Activated CD4-positive, alpha-beta T cell treated with anti-CD3 and anti-CD28 coated beads for 36 hours (primary cell): ENCODE results near the gene SLMAP. TPM values are rescaled to one million over a fixed set of nuclear protein-coding genes. Genes with fewer than 3 reads are reported as not detected.

Experiments used
- ATAC-seq: fragments of 200-7000 bp; cut with Tn5 transposase; one replicate; pipeline ENCODE4 v1.10.0; 2021; ENCODE audit warnings: mild to moderate bottlenecking, moderate library complexity
- CTCF ChIA-PET: fragments of 350-600 bp; sonication (Branson Sonifier 250); formaldehyde crosslinking; loops from one replicate; lab custom pipeline; 2021; ENCODE audit warnings: antibody characterized with exemption; lab: Charles Lee
- POLR2A ChIA-PET: fragments of 350-600 bp; sonication (Branson Sonifier 250); formaldehyde crosslinking; loops from one replicate; lab custom pipeline; 2021; ENCODE audit warnings: antibody characterized with exemption, inconsistent platforms; lab: Charles Lee
- DNase-seq: peaks from one replicate; pipeline ENCODE4 v3.0.0-alpha.2; 2020
- H3K27ac Mint-ChIP-seq: one replicate; pipeline ENCODE4 v1.8.0; 2021; ENCODE audit warnings: mixed read lengths
- H3K27me3 Mint-ChIP-seq: one replicate; pipeline ENCODE4 v1.8.0; 2021; ENCODE audit warnings: mixed read lengths
- H3K36me3 Mint-ChIP-seq: one replicate; pipeline ENCODE4 v1.8.0; 2021; ENCODE audit warnings: low read depth, mixed read lengths
- H3K4me1 Mint-ChIP-seq: one replicate; pipeline ENCODE4 v1.8.0; 2021; ENCODE audit warnings: mixed read lengths
- H3K4me3 Mint-ChIP-seq: one replicate; pipeline ENCODE4 v1.8.0; 2021; ENCODE audit warnings: mild to moderate bottlenecking, moderate library complexity, mixed read lengths
- H3K9me3 Mint-ChIP-seq: one replicate; pipeline ENCODE4 v1.8.0; 2021; ENCODE audit warnings: low read depth, mixed read lengths
- intact Hi-C, 2 experiments: fragments of 100-400 bp; cut with DNase I in 1 of 2; cut with micrococcal nuclease in 1 of 2; formaldehyde crosslinking; loops; one replicate each; pipeline versions ENCODE4 v1.14.2 to v1.15.1; 2022 to 2024; cut with DNase I, micrococcal nuclease
- total RNA-seq, 2 experiments: library from RNA; stranded (reverse); gene quantifications; one replicate each; pipeline ENCODE4 v1.2.3, GENCODE V29; 2021

SLMAP gene
- total RNA-seq, 2 experiments from 2014 or later, result 43.1 to 55.3 TPM

DNA sequence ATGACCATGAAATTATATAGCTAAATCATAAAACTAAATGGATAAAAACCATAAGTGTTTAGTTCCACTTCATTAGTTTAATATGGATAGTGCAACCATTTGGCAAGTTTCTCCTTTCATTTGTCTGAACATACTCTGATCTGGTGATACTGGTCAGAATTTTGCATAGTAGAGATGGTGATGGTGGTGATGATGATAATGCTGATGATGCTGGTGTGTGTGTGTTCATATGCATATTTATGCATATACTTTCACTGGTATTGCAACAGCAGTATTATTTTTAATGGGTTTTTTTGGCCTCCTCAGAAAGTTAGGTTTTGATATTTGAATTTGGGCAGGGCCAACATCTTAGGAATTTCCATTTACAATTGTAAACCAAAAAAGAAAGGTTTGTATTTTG is 76.4 kb downstream of the SLMAP start:
- no peaks in the 10 kb centered on the region for H3K4me1 Mint-ChIP-seq
- H3K9me3 Mint-ChIP-seq, result no peaks in the 10 kb centered on the region
- H3K4me3 Mint-ChIP-seq, result no peak overlapping the region
- no peaks in the 10 kb centered on the region for H3K27me3 Mint-ChIP-seq
- POLR2A ChIA-PET, result no interaction called here
- H3K27ac Mint-ChIP-seq, result no peak overlapping the region
- peaks cover 9% of the 10 kb centered on the region for H3K36me3 Mint-ChIP-seq
- intact Hi-C loops, result no loop called here
- CTCF ChIA-PET, result interaction anchor here (0.6 to 1.7 kb wide), 3 partner anchors 24 to 435 kb away, joined by 3 to 6 read pairs (median 3); no protein-coding TSS in a partner anchor
- DNase-seq (no peak), ATAC-seq (no peak)

DNA sequence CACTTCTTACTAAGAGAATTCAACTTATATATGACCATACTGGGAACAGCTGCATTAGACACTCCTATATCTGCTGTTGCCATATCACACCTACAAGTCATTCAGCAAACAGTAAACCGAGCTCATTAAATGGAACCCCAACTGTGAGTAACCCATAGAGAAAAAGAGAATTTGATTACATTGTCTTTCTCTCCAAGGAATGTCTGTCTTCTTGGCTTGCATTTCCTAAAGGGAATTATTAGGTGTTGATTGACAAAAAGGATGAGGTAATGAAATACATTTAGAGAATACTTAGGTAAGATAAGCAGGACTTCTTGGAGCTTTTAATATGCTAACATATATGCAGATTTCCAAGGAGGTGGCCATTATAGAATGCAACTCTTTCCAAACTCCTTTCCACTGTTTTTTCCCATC is 76.8 kb downstream of the SLMAP start:
- H3K9me3 Mint-ChIP-seq, result no peaks in the 10 kb centered on the region
- ChIA-PET POLR2A (no interaction called here), CTCF (interaction anchor here (0.9 to 1.7 kb wide), 2 partner anchors 23 to 91 kb away, joined by 3 to 6 read pairs; no protein-coding TSS in a partner anchor)
- H3K4me3 Mint-ChIP-seq, result no peak overlapping the region
- ATAC-seq (no peak), DNase-seq (no peak)
- H3K27ac Mint-ChIP-seq, result no peak overlapping the region
- no peaks in the 10 kb centered on the region for H3K4me1 Mint-ChIP-seq
- no peaks in the 10 kb centered on the region for H3K27me3 Mint-ChIP-seq
- intact Hi-C loops, result no loop called here
- peaks cover 9% of the 10 kb centered on the region for H3K36me3 Mint-ChIP-seq

DNA sequence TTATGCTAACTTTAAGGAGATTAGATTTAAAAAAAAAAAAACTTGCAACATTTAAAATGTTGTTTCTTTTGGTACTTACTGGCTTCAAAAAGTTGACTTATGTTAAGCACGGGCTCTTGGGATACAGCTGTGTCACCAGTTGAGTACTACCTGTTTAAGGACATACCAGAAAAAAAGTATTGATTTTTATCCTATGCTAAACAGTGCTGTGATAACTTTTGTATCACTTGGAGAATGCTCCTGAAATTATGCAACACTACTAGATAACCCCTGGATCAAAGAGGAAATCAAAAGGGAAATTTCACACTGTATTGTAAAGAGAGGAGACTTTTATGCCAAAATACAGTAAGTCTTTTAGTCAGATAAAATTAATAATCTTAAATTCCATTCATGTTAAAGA is 77.7 kb downstream of the SLMAP start:
- no peaks in the 10 kb centered on the region for H3K27me3 Mint-ChIP-seq
- CTCF ChIA-PET, result interaction anchor here (1.7 kb wide), 1 partner anchor 22 kb away, joined by 6 read pairs; no protein-coding TSS in a partner anchor
- H3K36me3 Mint-ChIP-seq, result peaks cover 9% of the 10 kb centered on the region
- H3K4me1 Mint-ChIP-seq, result no peaks in the 10 kb centered on the region
- no peaks in the 10 kb centered on the region for H3K9me3 Mint-ChIP-seq
- ATAC-seq (no peak), DNase-seq (no peak)
- no peak overlapping the region for H3K4me3 Mint-ChIP-seq
- intact Hi-C loops, result no loop called here
- H3K27ac Mint-ChIP-seq, result no peak overlapping the region
- POLR2A ChIA-PET, result no interaction called here

DNA sequence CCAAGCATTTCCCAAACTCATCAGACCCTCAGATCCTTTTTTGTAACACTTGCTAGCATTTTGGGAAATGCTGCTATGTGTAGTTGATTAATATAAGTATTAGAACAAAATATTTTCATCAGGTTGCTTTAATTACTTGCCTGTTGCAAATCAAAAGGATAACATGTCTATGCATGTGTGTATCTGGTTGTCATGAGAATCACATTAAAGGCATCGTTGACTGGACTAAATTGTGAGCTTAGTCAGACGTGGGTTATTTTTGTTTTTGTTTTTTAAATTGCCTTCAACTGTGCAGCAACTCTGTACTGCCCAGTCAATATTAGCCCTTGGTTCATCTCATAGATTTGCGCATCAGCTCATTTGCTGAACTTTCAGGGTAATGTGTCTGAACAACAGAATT is 81.6 kb downstream of the SLMAP start:
- ATAC-seq, result no peak
- CTCF ChIA-PET, result no interaction called here

DNA sequence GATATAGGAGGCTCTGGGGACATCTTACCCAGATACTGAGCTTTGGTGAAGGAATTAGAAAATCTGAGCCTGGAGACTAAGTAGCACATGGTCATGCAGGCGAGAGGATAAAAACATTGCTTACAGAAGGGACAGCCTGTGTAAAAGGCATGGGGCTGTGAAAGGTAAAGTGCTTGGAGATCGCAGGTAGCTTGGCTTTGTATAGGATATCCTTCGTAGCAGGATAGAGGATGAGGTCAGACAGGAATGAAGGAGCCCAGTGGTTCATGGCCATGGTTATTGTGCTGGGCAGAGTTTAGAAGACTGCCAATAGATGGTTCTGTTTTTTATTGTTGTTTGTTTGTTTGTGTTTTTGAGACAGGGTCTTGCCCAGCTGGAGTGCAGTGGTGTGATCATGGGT is 82.5 kb downstream of the SLMAP start:
- ChIA-PET CTCF (interaction anchor here (0.9 kb wide), 1 partner anchor 20 kb away, joined by 3 read pairs; no protein-coding TSS in a partner anchor), POLR2A (no interaction called here)
- ATAC-seq, result no peak
- Mint-ChIP-seq H3K27ac (no peak overlapping the region), H3K27me3 (no peaks in the 10 kb centered on the region), H3K36me3 (no peaks in the 10 kb centered on the region), H3K9me3 (no peaks in the 10 kb centered on the region), H3K4me3 (no peak overlapping the region), H3K4me1 (peaks cover 7% of the 10 kb centered on the region)
- DNase-seq, result no peak
- intact Hi-C loops, result no loop called here

More for the DNA sequence above, 81.6 kb downstream of the SLMAP start:
- H3K27me3 Mint-ChIP-seq, result no peaks in the 10 kb centered on the region
- intact Hi-C loops, result no loop called here
- H3K9me3 Mint-ChIP-seq, result no peaks in the 10 kb centered on the region
- no peak overlapping the region for H3K4me3 Mint-ChIP-seq
- H3K36me3 Mint-ChIP-seq, result no peaks in the 10 kb centered on the region
- H3K4me1 Mint-ChIP-seq, result peaks cover 7% of the 10 kb centered on the region
- DNase-seq, result no peak
- POLR2A ChIA-PET, result no interaction called here
- H3K27ac Mint-ChIP-seq, result no peak overlapping the region

DNA sequence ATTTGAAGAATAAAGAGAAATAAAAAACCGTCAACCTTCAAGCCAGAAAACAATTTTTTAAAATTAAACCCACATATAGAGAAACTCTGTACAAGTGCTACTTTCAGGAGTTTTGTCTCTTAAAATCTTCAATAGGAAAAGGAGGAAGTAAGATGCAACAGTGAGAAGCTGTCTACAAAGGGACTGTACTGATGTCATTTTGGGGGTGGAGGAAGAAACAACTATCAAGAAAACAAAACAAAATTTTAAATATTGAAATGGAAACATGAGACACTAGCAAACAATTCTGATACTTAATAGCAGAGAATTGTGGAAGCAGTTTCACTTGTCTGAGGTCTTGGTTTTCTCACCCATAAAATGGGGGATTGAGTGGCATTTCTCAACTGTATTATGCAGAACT is 84.4 kb downstream of the SLMAP start:
- Mint-ChIP-seq H3K4me3 (no peak overlapping the region), H3K27me3 (no peaks in the 10 kb centered on the region), H3K4me1 (peaks cover 7% of the 10 kb centered on the region), H3K27ac (peak overlapping the region; percentile 52), H3K9me3 (no peaks in the 10 kb centered on the region), H3K36me3 (peaks cover 2% of the 10 kb centered on the region)
- intact Hi-C loops, result no loop called here
- ChIA-PET CTCF (interaction anchor here (1.4 kb wide), 1 partner anchor 15 kb away, joined by 4 read pairs; no protein-coding TSS in a partner anchor), POLR2A (no interaction called here)
- no peak for ATAC-seq
- no peak for DNase-seq

DNA sequence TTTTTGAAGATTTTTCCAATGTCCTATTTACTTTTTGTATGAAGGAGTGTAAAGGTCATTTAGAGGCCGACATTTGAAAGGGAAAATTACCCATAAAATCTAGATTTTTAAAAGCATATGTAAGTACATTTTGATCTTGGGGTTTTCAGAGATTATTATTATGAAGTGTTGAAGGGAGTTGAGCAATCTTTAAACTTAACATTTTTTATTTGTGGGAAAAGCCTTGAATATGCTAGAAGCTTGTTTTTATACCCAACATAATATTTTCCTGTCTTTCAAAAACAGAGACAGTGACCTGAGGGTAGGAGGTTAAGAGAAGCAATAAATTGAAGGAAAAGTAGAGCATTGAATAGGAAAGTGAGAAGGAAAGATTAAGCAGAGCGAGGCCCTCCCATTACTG is 85.7 kb downstream of the SLMAP start:
- Mint-ChIP-seq H3K27me3 (no peaks in the 10 kb centered on the region), H3K9me3 (no peaks in the 10 kb centered on the region), H3K27ac (no peak overlapping the region), H3K4me3 (no peak overlapping the region), H3K4me1 (peaks cover 7% of the 10 kb centered on the region), H3K36me3 (peaks cover 2% of the 10 kb centered on the region)
- no peak for ATAC-seq
- ChIA-PET POLR2A (no interaction called here), CTCF (interaction anchor here (1.3 to 1.6 kb wide), 2 partner anchors 11 to 16 kb away, joined by 3 to 4 read pairs; no protein-coding TSS in a partner anchor)
- intact Hi-C loops, result no loop called here
- no peak for DNase-seq

DNA sequence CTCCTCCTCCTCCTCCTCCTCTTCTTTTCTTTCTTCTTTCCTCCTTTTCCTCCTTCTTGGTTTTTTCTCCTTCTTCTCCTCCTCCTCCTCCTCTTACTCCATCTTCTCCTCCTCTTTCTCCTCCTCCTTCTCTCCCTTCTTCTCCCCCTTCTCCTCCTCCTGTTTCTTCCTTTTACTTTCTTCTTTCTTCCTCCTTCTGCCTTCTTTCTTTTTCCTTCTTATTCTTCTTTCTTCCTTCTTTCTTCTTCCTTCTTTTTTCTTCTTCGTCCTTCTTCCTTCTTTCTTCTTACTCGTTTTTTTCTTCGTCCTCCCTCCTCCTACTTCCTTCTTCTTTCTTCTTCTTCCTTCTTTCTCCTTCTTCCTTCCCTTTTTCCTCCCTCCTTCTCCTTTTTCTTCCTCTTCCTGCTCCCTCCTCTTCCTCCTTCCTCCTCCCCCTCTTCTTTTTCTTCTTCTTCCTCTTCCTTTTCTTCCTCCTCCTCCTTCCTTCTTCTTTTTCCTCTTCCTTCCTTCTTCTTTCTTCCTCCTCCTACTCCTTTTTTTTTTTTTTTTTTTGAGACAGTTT is 92.1 kb downstream of the SLMAP start:
- no peak overlapping the region for H3K27ac Mint-ChIP-seq
- intact Hi-C loops, result no loop called here

DNA sequence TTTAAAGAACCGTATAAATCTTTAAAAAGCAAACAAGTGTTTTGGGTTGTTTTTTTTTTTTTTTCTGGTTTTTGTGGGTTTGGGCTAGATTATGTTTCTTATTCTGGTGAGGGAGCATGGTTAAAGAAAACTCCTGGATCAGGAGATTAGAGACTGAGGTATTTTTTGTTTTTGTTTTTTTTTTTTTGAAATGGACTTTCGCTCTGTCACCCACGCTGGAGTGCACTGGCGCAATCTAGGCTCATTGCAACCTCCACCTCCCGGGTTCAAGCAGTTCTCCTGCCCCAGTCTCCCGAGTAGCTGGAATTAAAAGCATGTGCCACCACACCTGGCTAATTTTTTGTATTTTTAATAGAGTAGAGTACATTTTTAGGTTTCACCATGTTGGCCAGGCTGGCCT is 95.2 kb downstream of the SLMAP start:
- Mint-ChIP-seq H3K4me3 (no peak overlapping the region), H3K27ac (no peak overlapping the region), H3K9me3 (no peaks in the 10 kb centered on the region), H3K4me1 (no peaks in the 10 kb centered on the region), H3K27me3 (no peaks in the 10 kb centered on the region), H3K36me3 (peaks cover 8% of the 10 kb centered on the region)
- DNase-seq (no peak), ATAC-seq (no peak)
- POLR2A ChIA-PET, result no interaction called here
- CTCF ChIA-PET, result interaction anchor here (0.6 kb wide), 1 partner anchor 140 kb away, joined by 3 read pairs; no protein-coding TSS in a partner anchor
- intact Hi-C loops, result loop anchor here (5.0 to 10.0 kb wide), 3 partner anchors 454 to 677 kb away; no protein-coding TSS in a partner anchor

More for the DNA sequence above, 92.1 kb downstream of the SLMAP start:
- H3K4me3 Mint-ChIP-seq, result no peak overlapping the region
- ATAC-seq, result no peak
- H3K9me3 Mint-ChIP-seq, result no peaks in the 10 kb centered on the region
- H3K27me3 Mint-ChIP-seq, result no peaks in the 10 kb centered on the region
- CTCF ChIA-PET, result interaction anchor here (0.5 kb wide), 1 partner anchor 13 kb away, joined by 3 read pairs; no protein-coding TSS in a partner anchor
- no peak for DNase-seq
- no peaks in the 10 kb centered on the region for H3K4me1 Mint-ChIP-seq
- peaks cover 6% of the 10 kb centered on the region for H3K36me3 Mint-ChIP-seq
- POLR2A ChIA-PET, result no interaction called here

DNA sequence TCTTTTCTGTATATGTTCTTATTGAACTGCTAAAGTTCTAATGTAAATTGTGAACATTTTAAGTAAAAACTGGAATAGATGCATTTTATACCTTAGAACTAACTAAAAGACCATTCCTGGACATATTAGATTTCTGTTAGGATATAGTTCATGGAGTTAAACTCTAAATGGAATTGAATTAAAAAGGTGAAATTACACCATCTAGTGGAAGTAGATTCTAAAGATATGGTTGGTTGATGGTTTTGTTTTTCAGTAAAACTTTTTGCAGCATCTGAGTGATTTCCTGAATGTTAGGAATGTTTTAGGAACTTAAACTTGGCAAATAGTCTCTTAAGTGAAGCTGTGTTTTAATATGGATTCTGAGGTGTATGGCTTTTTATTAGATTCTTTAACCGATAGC is 96.8 kb downstream of the SLMAP start:
- Mint-ChIP-seq H3K9me3 (no peaks in the 10 kb centered on the region), H3K27me3 (no peaks in the 10 kb centered on the region), H3K4me3 (no peak overlapping the region), H3K36me3 (peaks cover 10% of the 10 kb centered on the region), H3K4me1 (no peaks in the 10 kb centered on the region), H3K27ac (no peak overlapping the region)
- intact Hi-C loops, result loop anchor here (5.0 to 10.0 kb wide), 3 partner anchors 456 to 678 kb away; no protein-coding TSS in a partner anchor
- POLR2A ChIA-PET, result no interaction called here
- CTCF ChIA-PET, result interaction anchor here (0.5 to 3.0 kb wide), 8 partner anchors 11 to 455 kb away, joined by 3 to 15 read pairs (median 4); partner anchors contain the start of gene SLMAP
- DNase-seq (no peak), ATAC-seq (no peak)

DNA sequence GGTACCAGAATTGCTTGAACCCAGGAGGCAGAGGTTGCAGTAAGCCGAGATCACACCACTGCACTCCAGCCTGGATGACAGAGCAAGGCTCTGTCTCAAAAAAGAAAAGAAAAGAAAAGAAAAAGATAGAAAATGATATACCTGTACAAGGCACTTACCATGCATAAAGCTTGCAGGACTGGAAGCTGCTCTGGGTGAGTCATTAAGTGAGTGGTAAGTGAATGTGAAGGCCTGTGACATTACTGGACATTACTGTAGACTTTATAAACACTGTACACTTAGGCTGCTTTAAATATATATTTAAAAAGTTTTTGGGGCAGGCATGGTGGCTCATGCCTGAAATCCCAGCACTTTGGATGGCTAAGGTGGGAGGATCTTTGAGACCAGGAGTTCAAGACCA is 99.2 kb downstream of the SLMAP start:
- H3K4me1 Mint-ChIP-seq, result no peaks in the 10 kb centered on the region
- CTCF ChIA-PET, result interaction anchor here (0.7 to 1.5 kb wide), 4 partner anchors 8 to 283 kb away, joined by 3 read pairs; no protein-coding TSS in a partner anchor
- peaks cover 12% of the 10 kb centered on the region for H3K36me3 Mint-ChIP-seq
- H3K27ac Mint-ChIP-seq, result no peak overlapping the region
- H3K4me3 Mint-ChIP-seq, result no peak overlapping the region
- intact Hi-C loops, result loop anchor here (10.0 kb wide), 2 partner anchors 460 to 680 kb away; no protein-coding TSS in a partner anchor
- no peaks in the 10 kb centered on the region for H3K9me3 Mint-ChIP-seq
- POLR2A ChIA-PET, result no interaction called here
- ATAC-seq, result no peak
- DNase-seq, result no peak
- no peaks in the 10 kb centered on the region for H3K27me3 Mint-ChIP-seq

DNA sequence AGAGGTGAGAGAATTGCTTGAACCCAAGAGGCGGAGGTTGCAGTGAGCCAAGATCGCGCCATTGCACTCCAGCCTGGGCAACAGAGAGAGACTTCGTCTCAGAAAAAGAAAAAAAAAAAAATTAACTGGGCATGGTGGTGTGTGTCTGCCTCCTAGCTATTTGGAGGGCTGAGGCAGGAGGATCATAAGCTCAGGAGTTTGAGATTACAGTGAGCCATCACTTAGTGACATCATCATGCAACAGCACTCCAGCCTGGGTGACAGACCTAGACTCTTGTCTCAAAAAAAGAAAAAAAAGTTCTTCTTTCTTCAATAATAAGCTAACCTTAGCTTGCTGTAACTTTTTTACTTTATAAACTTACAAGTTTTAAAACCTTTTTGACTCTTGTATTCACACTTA is 99.8 kb downstream of the SLMAP start:
- no peak overlapping the region for H3K4me3 Mint-ChIP-seq
- H3K4me1 Mint-ChIP-seq, result no peaks in the 10 kb centered on the region
- ChIA-PET POLR2A (no interaction called here), CTCF (interaction anchor here (0.6 to 1.5 kb wide), 5 partner anchors 9 to 318 kb away, joined by 3 to 6 read pairs (median 3); no protein-coding TSS in a partner anchor)
- H3K27ac Mint-ChIP-seq, result no peak overlapping the region
- no peaks in the 10 kb centered on the region for H3K9me3 Mint-ChIP-seq
- peaks cover 14% of the 10 kb centered on the region for H3K36me3 Mint-ChIP-seq
- H3K27me3 Mint-ChIP-seq, result no peaks in the 10 kb centered on the region
- ATAC-seq (no peak), DNase-seq (no peak)
- intact Hi-C loops, result loop anchor here (10.0 kb wide), 2 partner anchors 461 to 681 kb away; no protein-coding TSS in a partner anchor
